ENCODE results near the gene STK32B.

The STK32B gene

GRCh38 chr4:5122114-5122513 is 70.8 kb downstream of the STK32B start:
- no peak for DNase-seq

GRCh38 chr4:5124876-5125275 is 73.6 kb downstream of the STK32B start:
- DNase-seq: no peak

- DNase-seq: no peak
These were observed 74.0 kb downstream of the STK32B start for GRCh38 chr4:5125321-5125720.

GRCh38 chr4:5126231-5126630 is 75.0 kb downstream of the STK32B start:
- DNase-seq: no peak

- DNase-seq: no peak
These were observed 75.6 kb downstream of the STK32B start for GRCh38 chr4:5126857-5127256.

- DNase-seq: no peak
These were observed 76.3 kb downstream of the STK32B start for GRCh38 chr4:5127556-5127955.

GRCh38 chr4:5128569-5128968 is 77.3 kb downstream of the STK32B start:
- DNase-seq: no peak

- DNase-seq: no peak
These were observed 81.9 kb downstream of the STK32B start for GRCh38 chr4:5133201-5133600.

- no peak for DNase-seq
These were observed 82.8 kb downstream of the STK32B start for GRCh38 chr4:5133933-5134594.

- DNase-seq: no peak
These were observed 83.3 kb downstream of the STK32B start for GRCh38 chr4:5134620-5135019.

- DNase-seq: no peak
These were observed 85.9 kb downstream of the STK32B start for GRCh38 chr4:5137226-5137625.

GRCh38 chr4:5137927-5138326 is 86.6 kb downstream of the STK32B start:
- no peak for DNase-seq

- no peak for DNase-seq
These were observed 87.1 kb downstream of the STK32B start for GRCh38 chr4:5138389-5138788.

GRCh38 chr4:5139141-5139540 is 87.9 kb downstream of the STK32B start:
- DNase-seq: no peak

GRCh38 chr4:5141802-5142201 is 90.5 kb downstream of the STK32B start:
- no peak for DNase-seq

GRCh38 chr4:5142726-5143125 is 91.4 kb downstream of the STK32B start:
- DNase-seq: peak in 1 of 56 donors; percentile 6

- DNase-seq: no peak
These were observed 92.1 kb downstream of the STK32B start for GRCh38 chr4:5143306-5143861.

GRCh38 chr4:5143940-5144339 is 92.7 kb downstream of the STK32B start:
- no peak for DNase-seq

GRCh38 chr4:5144384-5144783 is 93.1 kb downstream of the STK32B start:
- no peak for DNase-seq

- no peak for DNase-seq
These were observed 95.0 kb downstream of the STK32B start for GRCh38 chr4:5146248-5146647.

GRCh38 chr4:5152521-5152920 is 101.2 kb downstream of the STK32B start:
- DNase-seq: no peak

GRCh38 chr4:5156682-5157081 is 105.4 kb downstream of the STK32B start:
- DNase-seq: no peak
